Ascending aorta (tissue), 2 donors: ENCODE results near the gene AKAP8L. TPM values are rescaled to one million over a fixed set of nuclear protein-coding genes. Genes with fewer than 3 reads are reported as not detected.

Experiments used
- DNase-seq, 2 donors: peaks; one replicate each; pipeline ENCODE4 v3.0.0-alpha.2; 2019; ENCODE audit warnings: low spot score in 2 of 2
- H3K27ac ChIP-seq, 2 donors: fragments of 200-600 bp; sonication (generic); one replicate each; pipeline ENCODE4 v1.5.1; 2016 to 2017; ENCODE audit warnings: mild to moderate bottlenecking in 1 of 2
- H3K27me3 ChIP-seq: fragments of 200-600 bp; sonication (generic); one replicate; pipeline ENCODE4 v1.5.1; 2017
- H3K36me3 ChIP-seq, 2 donors: fragments of 200-600 bp; sonication (generic); one replicate each; pipeline ENCODE4 v1.5.1; 2016
- H3K4me1 ChIP-seq, 2 donors: fragments of 200-600 bp; sonication (generic); one replicate each; pipeline ENCODE4 v1.5.1; 2016 to 2017; ENCODE audit warnings: mild to moderate bottlenecking in 1 of 2
- H3K4me3 ChIP-seq, 2 donors: fragments of 200-600 bp; sonication (generic); one replicate each; pipeline ENCODE4 v1.5.1; 2016 to 2017; ENCODE audit warnings: mild to moderate bottlenecking in 1 of 2
- H3K9me3 ChIP-seq, 2 donors: fragments of 200-600 bp; sonication (generic); one replicate each; pipeline ENCODE4 v1.5.1; 2016
- CTCF ChIP-seq, 3 experiments: fragments of 200-600 bp in 2 of 3; fragments of 450-650 bp in 1 of 3; sonication (generic) in 2 of 3; IDR thresholded peaks; one replicate each; pipeline ENCODE4 v1.5.1; 2016 to 2019; ENCODE audit warnings: antibody characterized with exemption in 3 of 3, mild to moderate bottlenecking in 1 of 3, moderate library complexity in 1 of 3
- intact Hi-C: fragments of 100-400 bp; cut with DNase I; formaldehyde crosslinking; loops from one replicate; pipeline ENCODE4 v1.15.1; 2023
- total RNA-seq: library from RNA; depleted of rRNA; stranded (reverse); fragments of >200 nt; gene quantifications from one replicate; pipeline ENCODE4 v1.1.0, GENCODE V29; 2016

Gene AKAP8L
- total RNA-seq, 1 donor from 2014 or later, result 143 TPM

- no peak for DNase-seq
- H3K27me3 ChIP-seq, result no peaks in the 10 kb centered on the region
- intact Hi-C loops, result loop anchor here (5.0 kb wide), 3 partner anchors 176 to 331 kb away; partner anchors contain the start of gene SYDE1
Observed at GRCh38 chr19:15438124-15438496, 19.3 kb upstream of the AKAP8L start.

GRCh38 chr19:15437355-15438123, 18.8 kb upstream of the AKAP8L start:
- peak; percentile 24 to 53 (median 41) for TF ChIP-seq CTCF (IDR thresholded peaks at IDR 0.05)
- intact Hi-C loops, result loop anchor here (5.0 kb wide), 3 partner anchors 175 to 330 kb away; partner anchors contain the start of gene SYDE1
- DNase-seq, result no peak
- Histone ChIP-seq H3K4me3 (no peak overlapping the region), H3K27me3 (no peaks in the 10 kb centered on the region), H3K36me3 (no peaks in the 10 kb centered on the region), H3K9me3 (no peaks in the 10 kb centered on the region), H3K4me1 (peaks cover 18 to 38% of the 10 kb centered on the region in 2 donors), H3K27ac (peak overlapping the region; percentile 70 to 78)

More at GRCh38 chr19:15438124-15438496, 19.3 kb upstream of the AKAP8L start:
- Histone ChIP-seq H3K4me3 (no peak overlapping the region), H3K9me3 (no peaks in the 10 kb centered on the region), H3K36me3 (no peaks in the 10 kb centered on the region), H3K4me1 (peaks cover 18 to 39% of the 10 kb centered on the region in 2 donors), H3K27ac (peak overlapping the region; percentile 70 to 78)
- no peak for TF ChIP-seq CTCF (IDR thresholded peaks at IDR 0.05)

- no peaks in the 10 kb centered on the region for H3K36me3 ChIP-seq
- intact Hi-C loops, result loop anchor here (5.0 kb wide), 3 partner anchors 174 to 329 kb away; partner anchors contain the start of gene SYDE1
- H3K4me3 ChIP-seq, result no peak overlapping the region
- peaks cover 18 to 38% of the 10 kb centered on the region in 2 donors for H3K4me1 ChIP-seq
- no peaks in the 10 kb centered on the region for H3K27me3 ChIP-seq
- no peaks in the 10 kb centered on the region for H3K9me3 ChIP-seq
- TF ChIP-seq CTCF (IDR thresholded peaks at IDR 0.05), result no peak
- H3K27ac ChIP-seq, result peak overlapping the region; percentile 70 to 78
- DNase-seq, result no peak
Observed at GRCh38 chr19:15436826-15437110, 18.0 kb upstream of the AKAP8L start.

GRCh38 chr19:15436012-15436825, 17.4 kb upstream of the AKAP8L start:
- DNase-seq, result no peak
- Histone ChIP-seq H3K4me1 (peaks cover 22 to 43% of the 10 kb centered on the region in 2 donors), H3K27ac (peak overlapping the region; percentile 70 to 78), H3K9me3 (no peaks in the 10 kb centered on the region), H3K27me3 (no peaks in the 10 kb centered on the region), H3K36me3 (no peaks in the 10 kb centered on the region), H3K4me3 (no peak overlapping the region)
- TF ChIP-seq CTCF (IDR thresholded peaks at IDR 0.05), result no peak
- intact Hi-C loops, result loop anchor here (5.0 kb wide), 3 partner anchors 174 to 329 kb away; partner anchors contain the start of gene SYDE1

- peaks cover 7 to 8% of the 10 kb centered on the region in 2 donors for H3K36me3 ChIP-seq
- TF ChIP-seq CTCF (IDR thresholded peaks at IDR 0.05), result no peak
- H3K27ac ChIP-seq, result peak overlapping the region; percentile 89 to 94
- H3K4me1 ChIP-seq, result peaks cover 20 to 44% of the 10 kb centered on the region in 2 donors
- H3K9me3 ChIP-seq, result no peaks in the 10 kb centered on the region
- DNase-seq, result no peak
- intact Hi-C loops, result loop anchor here (1.0 to 5.0 kb wide), 3 partner anchors 17 to 236 kb away; partner anchors contain the start of gene AKAP8
- peak overlapping the region; percentile 92 to 95 for H3K4me3 ChIP-seq
- H3K27me3 ChIP-seq, result no peaks in the 10 kb centered on the region
Observed at GRCh38 chr19:15433519-15434069, 14.8 kb upstream of the AKAP8L start.
